ENCODE results near the gene LRMDA.

The LRMDA gene

GRCh38 chr10:75647675-75648074 is 216.3 kb downstream of the LRMDA start:
- H3K4me2 ChIP-seq (ENCODE audit: low read length), result no peak overlapping the region
- H3K4me3 ChIP-seq (ENCODE audit: low read length), result no peak overlapping the region
- H3K27me3 ChIP-seq (ENCODE audit: low read depth, low read length), result no peaks in the 10 kb centered on the region
- H3K36me3 ChIP-seq (replicated peaks; ENCODE audit: low read depth, low read length), result no peaks in the 10 kb centered on the region
- no peaks in the 10 kb centered on the region for H3K4me1 ChIP-seq (ENCODE audit: low read length)
- H2AFZ ChIP-seq (ENCODE audit: low read depth, low read length), result no peak overlapping the region
- H3K27ac ChIP-seq (ENCODE audit: low read length), result no peak overlapping the region
- H3K79me2 ChIP-seq (ENCODE audit: low read length), result no peaks in the 10 kb centered on the region
- no peak for TF ChIP-seq EZH2phosphoT487 (IDR thresholded peaks at IDR 0.05; ENCODE audit: low read depth)
- no peak for TF ChIP-seq CTCF (IDR thresholded peaks at IDR 0.05; ENCODE audit: low read depth, low read length)
- no peak overlapping the region for H3K9ac ChIP-seq (ENCODE audit: low read length)
- no peaks in the 10 kb centered on the region for H3K9me3 ChIP-seq (ENCODE audit: insufficient read depth, low read length)
- H4K20me1 ChIP-seq (ENCODE audit: insufficient read depth, low read length), result no peaks in the 10 kb centered on the region

GRCh38 chr10:75648351-75648750 is 216.9 kb downstream of the LRMDA start:
- TF ChIP-seq EZH2phosphoT487 (IDR thresholded peaks at IDR 0.05; ENCODE audit: low read depth) (no peak), CTCF (IDR thresholded peaks at IDR 0.05; ENCODE audit: low read depth, low read length) (no peak)
- no peak overlapping the region for H3K4me3 ChIP-seq (ENCODE audit: low read length)
- no peaks in the 10 kb centered on the region for H3K4me1 ChIP-seq (ENCODE audit: low read length)
- H4K20me1 ChIP-seq (ENCODE audit: insufficient read depth, low read length), result no peaks in the 10 kb centered on the region
- H3K79me2 ChIP-seq (ENCODE audit: low read length), result no peaks in the 10 kb centered on the region
- H2AFZ ChIP-seq (ENCODE audit: low read depth, low read length), result no peak overlapping the region
- H3K36me3 ChIP-seq (replicated peaks; ENCODE audit: low read depth, low read length), result no peaks in the 10 kb centered on the region
- no peaks in the 10 kb centered on the region for H3K9me3 ChIP-seq (ENCODE audit: insufficient read depth, low read length)
- no peaks in the 10 kb centered on the region for H3K27me3 ChIP-seq (ENCODE audit: low read depth, low read length)
- no peak overlapping the region for H3K9ac ChIP-seq (ENCODE audit: low read length)
- no peak overlapping the region for H3K4me2 ChIP-seq (ENCODE audit: low read length)
- no peak overlapping the region for H3K27ac ChIP-seq (ENCODE audit: low read length)

- Histone ChIP-seq H3K9me3 (ENCODE audit: insufficient read depth, low read length) (no peaks in the 10 kb centered on the region), H3K4me2 (ENCODE audit: low read length) (no peak overlapping the region), H3K9ac (ENCODE audit: low read length) (no peak overlapping the region), H2AFZ (ENCODE audit: low read depth, low read length) (no peak overlapping the region), H3K4me1 (ENCODE audit: low read length) (no peaks in the 10 kb centered on the region), H4K20me1 (ENCODE audit: insufficient read depth, low read length) (no peaks in the 10 kb centered on the region), H3K79me2 (ENCODE audit: low read length) (no peaks in the 10 kb centered on the region), H3K36me3 (replicated peaks; ENCODE audit: low read depth, low read length) (no peaks in the 10 kb centered on the region), H3K27ac (ENCODE audit: low read length) (no peak overlapping the region), H3K4me3 (ENCODE audit: low read length) (no peak overlapping the region), H3K27me3 (ENCODE audit: low read depth, low read length) (no peaks in the 10 kb centered on the region)
- TF ChIP-seq CTCF (IDR thresholded peaks at IDR 0.05; ENCODE audit: low read depth, low read length) (no peak), EZH2phosphoT487 (IDR thresholded peaks at IDR 0.05; ENCODE audit: low read depth) (no peak)
Measured at GRCh38 chr10:75648854-75649253, 217.4 kb downstream of the LRMDA start.

GRCh38 chr10:75649466-75649865 is 218.0 kb downstream of the LRMDA start:
- Histone ChIP-seq H3K79me2 (ENCODE audit: low read length) (no peaks in the 10 kb centered on the region), H3K4me1 (ENCODE audit: low read length) (no peaks in the 10 kb centered on the region), H3K4me2 (ENCODE audit: low read length) (no peak overlapping the region), H2AFZ (ENCODE audit: low read depth, low read length) (no peak overlapping the region), H3K4me3 (ENCODE audit: low read length) (no peak overlapping the region), H3K36me3 (replicated peaks; ENCODE audit: low read depth, low read length) (no peaks in the 10 kb centered on the region), H3K9me3 (ENCODE audit: insufficient read depth, low read length) (no peaks in the 10 kb centered on the region), H3K27me3 (ENCODE audit: low read depth, low read length) (no peaks in the 10 kb centered on the region), H3K27ac (ENCODE audit: low read length) (no peak overlapping the region), H4K20me1 (ENCODE audit: insufficient read depth, low read length) (no peaks in the 10 kb centered on the region), H3K9ac (ENCODE audit: low read length) (no peak overlapping the region)
- TF ChIP-seq CTCF (IDR thresholded peaks at IDR 0.05; ENCODE audit: low read depth, low read length), result no peak
- no peak for TF ChIP-seq EZH2phosphoT487 (IDR thresholded peaks at IDR 0.05; ENCODE audit: low read depth)

Measured in OCI-LY3 (cell line).